ENCODE measurements around the gene PTPRD.

Gene PTPRD

GRCh38 chr9:8713811-8714165 is 1899.0 kb downstream of the PTPRD start:
- no peak for DNase-seq (ENCODE audit: low spot score)
- in situ Hi-C loops (cut with MboI; ENCODE audit: low pct_unique_long_range_greater_than_20kb, low sequenced_read_pairs, unreplicated experiment) = no loop called here
- TF ChIP-seq, protein P1, sequence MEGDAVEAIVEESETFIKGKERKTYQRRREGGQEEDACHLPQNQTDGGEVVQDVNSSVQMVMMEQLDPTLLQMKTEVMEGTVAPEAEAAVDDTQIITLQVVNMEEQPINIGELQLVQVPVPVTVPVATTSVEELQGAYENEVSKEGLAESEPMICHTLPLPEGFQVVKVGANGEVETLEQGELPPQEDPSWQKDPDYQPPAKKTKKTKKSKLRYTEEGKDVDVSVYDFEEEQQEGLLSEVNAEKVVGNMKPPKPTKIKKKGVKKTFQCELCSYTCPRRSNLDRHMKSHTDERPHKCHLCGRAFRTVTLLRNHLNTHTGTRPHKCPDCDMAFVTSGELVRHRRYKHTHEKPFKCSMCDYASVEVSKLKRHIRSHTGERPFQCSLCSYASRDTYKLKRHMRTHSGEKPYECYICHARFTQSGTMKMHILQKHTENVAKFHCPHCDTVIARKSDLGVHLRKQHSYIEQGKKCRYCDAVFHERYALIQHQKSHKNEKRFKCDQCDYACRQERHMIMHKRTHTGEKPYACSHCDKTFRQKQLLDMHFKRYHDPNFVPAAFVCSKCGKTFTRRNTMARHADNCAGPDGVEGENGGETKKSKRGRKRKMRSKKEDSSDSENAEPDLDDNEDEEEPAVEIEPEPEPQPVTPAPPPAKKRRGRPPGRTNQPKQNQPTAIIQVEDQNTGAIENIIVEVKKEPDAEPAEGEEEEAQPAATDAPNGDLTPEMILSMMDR (IDR thresholded peaks at IDR 0.05; ENCODE audit: extremely low read depth, insufficient read depth, missing control alignments) = no peak

GRCh38 chr9:8713149-8713810 is 1899.5 kb downstream of the PTPRD start:
- DNase-seq (ENCODE audit: low spot score) = no peak
- in situ Hi-C loops (cut with MboI; ENCODE audit: low pct_unique_long_range_greater_than_20kb, low sequenced_read_pairs, unreplicated experiment) = no loop called here
- TF ChIP-seq, protein P1 (IDR thresholded peaks at IDR 0.05; ENCODE audit: extremely low read depth, insufficient read depth, missing control alignments) = no peak

DNA sequence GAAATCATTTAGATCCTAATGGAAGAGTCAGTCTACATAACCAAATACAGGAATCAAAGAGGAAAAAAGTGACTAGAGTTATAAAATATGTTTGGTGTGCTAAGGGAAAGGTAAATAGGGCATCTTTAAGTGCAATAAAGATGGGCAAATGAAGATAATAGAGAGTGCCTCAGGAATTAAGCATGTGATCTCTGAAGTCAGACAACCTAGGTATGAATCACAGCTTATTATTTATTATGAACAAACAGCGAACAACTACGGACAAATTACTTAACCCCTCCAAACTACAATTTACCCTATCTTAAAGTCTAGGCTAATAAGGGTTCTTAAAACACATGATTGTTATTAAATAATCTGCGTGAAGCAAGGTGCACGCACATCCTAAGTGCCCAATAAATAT is 1903.1 kb downstream of the PTPRD start:
- TF ChIP-seq, protein P1 (IDR thresholded peaks at IDR 0.05; ENCODE audit: extremely low read depth, insufficient read depth, missing control alignments) = no peak
- no peak for DNase-seq (ENCODE audit: low spot score)
- in situ Hi-C loops (cut with MboI; ENCODE audit: low pct_unique_long_range_greater_than_20kb, low sequenced_read_pairs, unreplicated experiment) = no loop called here

DNA sequence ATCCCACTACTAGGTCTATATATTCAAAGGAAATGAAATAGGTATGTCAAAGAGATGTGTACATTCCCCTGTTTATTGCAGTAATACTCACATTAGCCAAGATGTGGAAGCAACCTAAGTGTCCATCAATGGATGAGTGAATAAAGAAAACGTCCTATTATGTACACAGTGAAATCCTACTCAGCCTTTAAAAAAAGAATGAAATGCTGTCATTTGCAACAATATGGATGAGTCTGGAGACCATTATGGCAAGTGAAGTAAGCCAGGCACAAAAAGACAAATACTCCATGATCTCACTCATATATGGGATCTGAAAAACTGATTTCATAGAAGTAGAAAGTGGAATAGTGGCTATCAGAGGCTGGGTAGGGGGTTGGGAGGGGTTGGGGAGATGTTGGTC is 1904.1 kb downstream of the PTPRD start:
- TF ChIP-seq, protein P1 (IDR thresholded peaks at IDR 0.05; ENCODE audit: extremely low read depth, insufficient read depth, missing control alignments) = no peak
- in situ Hi-C loops (cut with MboI; ENCODE audit: low pct_unique_long_range_greater_than_20kb, low sequenced_read_pairs, unreplicated experiment) = no loop called here
- DNase-seq (ENCODE audit: low spot score) = no peak

DNA sequence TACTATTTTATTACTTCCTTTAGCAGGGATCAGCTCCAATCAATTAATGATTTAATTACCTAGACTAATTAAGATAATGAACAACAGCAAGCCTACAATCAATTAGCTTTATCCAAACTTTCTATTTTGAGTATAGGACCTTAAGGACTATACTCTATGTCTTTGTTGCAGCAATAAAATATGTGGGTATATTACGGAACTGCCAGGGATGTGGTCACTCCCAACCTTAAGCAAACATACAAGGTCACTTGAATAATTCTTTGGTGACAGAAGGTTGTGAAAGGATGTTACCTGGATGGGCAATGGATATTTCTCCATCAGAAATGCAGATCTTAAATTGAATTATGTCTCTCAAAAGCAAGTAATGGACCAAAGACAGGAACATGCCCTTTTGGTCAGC is 1905.8 kb downstream of the PTPRD start:
- TF ChIP-seq, protein P1 (IDR thresholded peaks at IDR 0.05; ENCODE audit: extremely low read depth, insufficient read depth, missing control alignments) = no peak
- no peak for DNase-seq (ENCODE audit: low spot score)
- in situ Hi-C loops (cut with MboI; ENCODE audit: low pct_unique_long_range_greater_than_20kb, low sequenced_read_pairs, unreplicated experiment) = no loop called here

- in situ Hi-C loops (cut with MboI; ENCODE audit: low pct_unique_long_range_greater_than_20kb, low sequenced_read_pairs, unreplicated experiment) = no loop called here
- TF ChIP-seq, protein P1 (IDR thresholded peaks at IDR 0.05; ENCODE audit: extremely low read depth, insufficient read depth, missing control alignments) = no peak
- no peak for DNase-seq (ENCODE audit: low spot score)
These were observed 1906.3 kb downstream of the PTPRD start for GRCh38 chr9:8706531-8706930.

All from GM13977 (cell line).